GM18511 (cell line): ENCODE data around the gene IL12A.

ENCODE experiments used
- ATAC-seq: cut with Tn5 transposase; IDR thresholded peaks from one replicate; pipeline ENCODE4 v1.9.1; 2021; ENCODE audit warnings: mild to moderate bottlenecking, moderate library complexity; ENCODE audit not compliant: unreplicated experiment

The IL12A gene

DNA sequence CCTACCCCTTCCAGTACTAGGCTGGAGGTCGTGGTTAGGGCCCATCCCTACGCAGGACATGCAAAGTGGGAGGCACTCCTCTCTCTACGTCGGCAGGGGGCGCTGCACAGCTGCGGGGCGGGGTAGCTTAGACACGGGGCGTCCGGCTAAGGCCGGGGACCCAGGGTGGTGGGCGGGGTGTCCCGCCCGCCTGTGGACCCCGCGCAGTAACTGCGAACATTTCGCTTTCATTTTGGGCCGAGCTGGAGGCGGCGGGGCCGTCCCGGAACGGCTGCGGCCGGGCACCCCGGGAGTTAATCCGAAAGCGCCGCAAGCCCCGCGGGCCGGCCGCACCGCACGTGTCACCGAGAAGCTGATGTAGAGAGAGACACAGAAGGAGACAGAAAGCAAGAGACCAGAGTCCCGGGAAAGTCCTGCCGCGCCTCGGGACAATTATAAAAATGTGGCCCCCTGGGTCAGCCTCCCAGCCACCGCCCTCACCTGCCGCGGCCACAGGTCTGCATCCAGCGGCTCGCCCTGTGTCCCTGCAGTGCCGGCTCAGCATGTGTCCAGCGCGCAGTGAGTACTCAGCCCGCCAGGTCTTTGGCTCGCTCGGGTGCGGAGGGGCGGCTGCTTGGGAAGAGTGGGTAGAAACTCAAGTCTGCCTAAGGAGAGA is at the start of gene IL12A:
IL12A (plus strand) TSS at position 219 of the 655 bp plus-strand sequence.
- ATAC-seq = peak; percentile 92

DNA sequence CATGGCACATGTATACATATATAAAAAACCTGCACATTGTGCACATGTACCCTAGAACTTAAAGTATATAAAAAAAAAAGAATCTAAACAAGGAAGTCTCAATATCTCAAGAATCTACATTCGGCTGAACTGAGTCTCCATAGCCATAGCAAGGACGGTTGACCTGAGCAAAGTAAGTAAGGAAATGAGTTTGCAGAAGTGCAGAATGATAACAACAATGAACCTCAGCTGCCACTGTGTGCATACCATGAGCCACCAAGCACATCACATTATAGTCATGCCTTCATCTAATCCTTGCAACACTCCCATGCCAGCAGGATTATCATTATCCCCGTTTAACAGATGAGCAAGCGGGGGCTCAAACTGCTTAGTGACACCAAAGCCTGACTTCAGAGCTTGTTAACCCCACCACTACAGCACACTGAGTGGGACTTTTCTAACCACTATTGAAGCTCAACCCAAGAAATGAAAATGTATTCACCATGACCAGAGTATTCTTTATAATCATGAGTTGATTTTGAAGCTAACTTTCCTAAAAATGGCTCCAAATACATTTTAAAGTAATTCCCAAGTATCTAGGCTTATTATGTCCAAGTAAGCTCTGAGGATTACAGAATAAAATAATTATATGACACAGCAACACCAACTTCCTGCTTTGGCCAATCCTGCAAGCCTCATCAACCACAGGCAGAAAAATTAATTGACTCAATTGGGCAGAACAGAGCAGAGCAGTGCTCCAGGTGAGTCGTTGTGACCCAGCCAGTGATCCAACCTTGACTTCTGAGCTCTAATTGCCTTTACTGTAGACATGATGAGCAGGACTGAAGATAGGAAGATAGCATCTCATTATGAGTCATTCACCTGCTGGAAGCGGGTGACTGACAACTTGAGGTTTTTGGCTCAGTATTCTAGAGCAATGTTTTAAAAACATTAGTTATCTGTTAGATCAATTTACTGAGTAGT is 47.3 kb upstream of the IL12A start:
- ATAC-seq = peak; percentile 88

DNA sequence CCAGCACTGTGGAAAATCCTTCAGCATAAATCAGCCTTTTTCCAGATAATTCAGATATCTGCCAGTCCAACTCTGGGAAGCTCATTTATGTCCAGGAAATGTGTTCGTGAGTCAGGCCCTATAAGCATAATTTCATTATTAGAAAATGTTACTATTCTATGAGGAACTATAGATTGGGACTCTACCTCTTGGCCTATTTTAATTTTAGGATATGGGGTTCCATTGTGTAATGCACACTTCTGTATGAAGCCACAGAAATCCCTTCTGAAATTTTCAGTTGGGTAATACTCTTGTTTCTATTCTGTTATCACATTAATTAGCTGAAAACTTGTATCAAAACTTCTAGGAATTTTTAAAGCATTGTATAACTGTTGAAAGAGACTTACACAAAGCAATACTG is 43.9 kb upstream of the IL12A start:
- no peak for ATAC-seq

GRCh38 chr3:159945930-159946329 is 42.7 kb upstream of the IL12A start:
- no peak for ATAC-seq

DNA sequence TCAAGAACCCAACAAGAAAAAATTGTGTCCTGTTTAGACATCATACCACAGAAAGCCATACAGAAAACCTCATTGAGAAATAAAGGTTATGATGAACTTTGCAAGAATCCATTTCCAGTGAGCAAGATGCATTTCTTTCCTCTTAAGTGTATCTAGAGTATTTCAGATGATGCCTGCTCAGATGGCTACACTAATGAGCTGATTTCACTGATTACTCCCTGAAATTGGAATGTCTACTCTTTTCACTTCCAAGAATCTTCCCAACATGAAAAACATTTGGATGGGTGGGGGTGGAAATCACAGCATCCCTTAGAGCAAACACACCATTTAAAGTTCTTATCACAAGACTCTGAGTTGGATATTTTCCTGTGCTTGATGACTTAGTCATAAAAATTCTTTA is 41.4 kb upstream of the IL12A start:
- no peak for ATAC-seq

- ATAC-seq = no peak
Observed at GRCh38 chr3:159948429-159949144, 40.0 kb upstream of the IL12A start.

DNA sequence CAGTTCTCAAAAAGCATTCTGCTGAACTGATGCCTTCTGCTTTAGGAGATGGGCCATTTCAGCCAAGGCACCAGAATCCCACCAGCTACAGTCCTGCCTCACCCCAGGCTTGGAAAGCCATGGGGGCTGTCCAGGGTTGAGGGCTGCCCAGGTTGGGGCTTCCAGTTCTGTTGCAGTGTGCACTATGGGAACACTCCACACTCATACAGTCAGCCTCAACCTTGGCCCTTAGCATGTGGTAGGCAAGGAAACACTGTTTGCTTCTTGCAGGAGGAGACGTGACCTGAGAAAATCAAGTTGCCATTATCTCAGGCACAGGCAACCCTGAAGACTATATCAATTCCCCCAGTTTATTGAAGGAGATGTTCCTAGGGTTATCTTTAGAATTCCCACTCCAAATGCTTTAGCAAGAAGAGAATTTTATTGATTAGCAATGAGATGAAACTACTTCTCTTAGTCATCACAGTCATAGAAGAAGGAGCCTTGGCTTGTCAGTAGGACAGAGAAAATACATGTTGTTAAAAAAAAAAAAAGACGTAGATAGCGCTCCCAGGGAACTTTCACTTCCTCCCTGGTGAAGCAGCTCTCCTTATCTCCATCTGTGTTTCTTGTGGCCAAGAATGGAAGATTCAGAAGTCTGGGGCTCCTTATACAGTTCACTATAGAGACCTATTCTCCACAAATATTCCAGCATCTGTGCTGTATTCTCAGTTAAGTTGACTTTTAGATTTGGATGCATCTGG is 38.3 kb upstream of the IL12A start:
- ATAC-seq = peak; percentile 89

DNA sequence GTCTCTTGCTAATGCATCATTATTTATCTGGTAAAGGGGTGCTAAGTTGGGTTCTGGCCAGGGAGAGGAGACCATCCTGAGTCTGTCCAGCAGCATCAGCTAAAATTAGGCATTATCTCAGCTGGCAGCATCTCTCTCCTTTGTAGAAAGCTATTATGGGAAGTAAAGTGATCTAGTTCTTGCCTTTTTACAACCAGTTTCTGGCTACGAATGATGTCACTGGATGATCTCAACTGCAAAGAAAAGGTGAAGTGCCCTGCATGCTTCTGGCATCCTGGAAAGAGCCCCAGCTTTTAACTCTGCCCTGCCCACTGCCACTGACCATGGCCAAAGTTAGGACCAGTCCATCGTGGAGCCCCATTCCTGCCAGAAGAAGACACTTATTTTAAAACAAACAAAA is 37.1 kb upstream of the IL12A start:
- no peak for ATAC-seq

- ATAC-seq = no peak
Observed at GRCh38 chr3:159953325-159954085, 35.1 kb upstream of the IL12A start.

- no peak for ATAC-seq
Observed at GRCh38 chr3:159960188-159961148, 28.2 kb upstream of the IL12A start.

GRCh38 chr3:159964166-159964973 is 24.3 kb upstream of the IL12A start:
- peak; percentile 100 for ATAC-seq

DNA sequence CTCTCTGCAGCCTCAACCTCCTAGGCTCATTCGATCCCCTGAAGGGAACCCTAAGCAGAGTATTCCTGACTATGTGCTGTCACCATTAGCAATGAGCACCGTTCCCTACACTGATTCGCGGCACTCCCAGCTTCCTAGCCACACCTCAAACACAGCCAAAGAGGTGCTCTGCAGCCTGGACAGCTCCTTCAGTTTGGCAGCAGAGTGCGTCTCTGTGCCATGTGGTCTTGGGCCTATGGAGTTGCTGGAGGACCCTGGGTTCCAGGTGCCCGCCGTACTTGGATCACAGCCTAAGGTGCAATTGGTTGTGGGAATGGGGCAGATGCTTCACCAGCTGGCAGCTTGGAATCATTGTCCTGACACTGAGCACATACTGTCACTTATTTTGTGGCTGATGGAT is 17.3 kb upstream of the IL12A start:
- ATAC-seq = no peak

DNA sequence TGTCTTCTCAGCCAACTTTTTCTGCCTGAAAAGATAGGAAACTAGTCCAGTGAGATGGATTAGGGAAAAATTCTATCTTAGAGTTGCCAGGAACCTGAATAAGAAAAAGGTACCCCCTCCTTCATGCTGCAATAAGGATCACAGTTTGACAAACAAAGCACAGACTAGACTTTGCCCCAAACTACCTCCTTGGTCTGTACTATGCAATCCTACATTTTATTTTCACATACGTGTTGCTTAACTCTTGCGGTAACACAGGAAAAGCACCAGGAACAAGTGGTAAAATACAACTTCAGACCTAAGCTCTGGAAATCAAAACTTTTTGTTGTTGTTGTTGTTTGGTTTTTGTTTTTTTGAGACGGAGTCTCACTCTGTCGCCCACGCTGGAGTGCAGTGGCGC is 11.3 kb upstream of the IL12A start:
- ATAC-seq = no peak

- peak; percentile 97 for ATAC-seq
Observed at GRCh38 chr3:159978353-159978752, 10.3 kb upstream of the IL12A start.

- no peak for ATAC-seq
Observed at GRCh38 chr3:159978918-159979703, 9.5 kb upstream of the IL12A start.

DNA sequence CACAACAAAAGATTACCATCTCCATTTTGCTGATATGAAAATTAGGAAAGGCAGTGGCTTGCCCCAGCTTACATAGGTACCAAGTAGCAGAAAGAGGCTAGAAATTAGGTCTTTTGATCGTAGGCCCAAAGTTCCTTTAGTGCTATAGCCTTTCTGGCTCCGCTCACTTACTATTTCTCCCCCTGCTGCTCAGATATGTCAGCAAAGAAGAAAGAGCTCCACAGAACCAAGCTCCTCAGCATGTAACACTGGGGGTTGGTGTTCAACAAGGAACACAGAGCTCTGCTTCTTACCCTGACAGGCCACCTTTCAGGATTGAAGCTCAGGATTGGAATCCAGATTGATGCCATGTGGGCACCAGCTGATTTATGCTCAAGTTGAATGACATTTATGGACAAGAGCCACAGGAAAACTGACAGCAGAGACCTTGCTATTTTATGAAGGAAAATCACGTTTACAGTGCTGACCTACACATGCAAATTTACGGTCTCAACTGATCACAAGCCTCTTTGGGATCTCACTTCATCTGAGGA is 6.1 kb upstream of the IL12A start:
- ATAC-seq = no peak

GRCh38 chr3:159987291-159987711 is 1.3 kb upstream of the IL12A start:
- ATAC-seq = peak; percentile 24
